H9 (cell line): ENCODE measurements around the gene NCDN. TPM values are rescaled to one million over a fixed set of nuclear protein-coding genes. Genes with fewer than 3 reads are reported as not detected.

Source experiments
- DNase-seq: peaks from one replicate; pipeline ENCODE4 v3.0.0-alpha.2; 2017
- H2AFZ ChIP-seq: one replicate; pipeline ENCODE4 v1.6.1; 2013; ENCODE audit warnings: mild to moderate bottlenecking, low read length, control low read depth, moderate library complexity
- H2AK5ac ChIP-seq: 2 replicates; pipeline ENCODE4 v1.6.1; 2013; ENCODE audit warnings: low read length, control low read depth, mixed read lengths; ENCODE audit not compliant: insufficient read length
- H2BK120ac ChIP-seq: one replicate; pipeline ENCODE4 v1.6.1; 2013; ENCODE audit warnings: low read depth, mild to moderate bottlenecking, low read length, control low read depth, inconsistent platforms; ENCODE audit not compliant: poor library complexity, severe bottlenecking
- H2BK12ac ChIP-seq: 2 replicates; pipeline ENCODE4 v1.6.1; 2013; ENCODE audit warnings: low read length, control low read depth, mixed read lengths, low read depth; ENCODE audit not compliant: insufficient read length
- H2BK15ac ChIP-seq: 2 replicates; pipeline ENCODE4 v1.6.1; 2013; ENCODE audit warnings: low read depth, low read length, control low read depth
- H2BK20ac ChIP-seq: one replicate; pipeline ENCODE4 v1.6.1; 2013; ENCODE audit warnings: low read depth, mild to moderate bottlenecking, low read length, control low read depth, inconsistent platforms; ENCODE audit not compliant: poor library complexity, severe bottlenecking
- H2BK5ac ChIP-seq: 2 replicates; pipeline ENCODE4 v1.6.1; 2013; ENCODE audit warnings: low read length, control low read depth, mixed read lengths; ENCODE audit not compliant: insufficient read length
- H3K14ac ChIP-seq: 2 replicates; pipeline ENCODE4 v1.6.1; 2013; ENCODE audit warnings: low read length, control low read depth; ENCODE audit not compliant: insufficient read depth
- H3K18ac ChIP-seq: 2 replicates; pipeline ENCODE4 v1.6.1; 2013; ENCODE audit warnings: low read depth, mild to moderate bottlenecking, mixed read lengths, low read length, control low read depth; ENCODE audit not compliant: insufficient read length
- H3K23ac ChIP-seq: 2 replicates; pipeline ENCODE4 v1.6.1; 2013; ENCODE audit warnings: low read length, control low read depth, mixed read lengths, low read depth; ENCODE audit not compliant: insufficient read length
- H3K23me2 ChIP-seq: 2 replicates; pipeline ENCODE4 v1.6.1; 2013; ENCODE audit warnings: low read depth, mild to moderate bottlenecking, mixed read lengths, low read length, control low read depth; ENCODE audit not compliant: insufficient read length, poor library complexity, severe bottlenecking
- H3K27ac ChIP-seq: 2 replicates; pipeline ENCODE4 v1.5.1; 2013; ENCODE audit warnings: low read length, control low read depth, mixed read lengths, low read depth; ENCODE audit not compliant: insufficient read length
- H3K27me3 ChIP-seq: 2 replicates; pipeline ENCODE4 v1.6.1; 2013; ENCODE audit warnings: low read length, control low read depth, inconsistent platforms; ENCODE audit not compliant: insufficient read depth
- H3K4ac ChIP-seq: 2 replicates; pipeline ENCODE4 v1.6.1; 2013; ENCODE audit warnings: low read depth, mild to moderate bottlenecking, control low read depth, inconsistent platforms, low read length, moderate library complexity
- H3K4me1 ChIP-seq: 2 replicates; pipeline ENCODE4 v1.6.1; 2013; ENCODE audit warnings: low read length, control low read depth, inconsistent platforms; ENCODE audit not compliant: insufficient read depth
- H3K4me2 ChIP-seq: 2 replicates; pipeline ENCODE4 v1.6.1; 2013; ENCODE audit warnings: low read length, control low read depth, mixed read lengths; ENCODE audit not compliant: insufficient read length, insufficient read depth
- H3K56ac ChIP-seq: 2 replicates; pipeline ENCODE4 v1.6.1; 2013; ENCODE audit warnings: low read depth, mild to moderate bottlenecking, mixed read lengths, low read length, control low read depth; ENCODE audit not compliant: insufficient read length
- H3K79me1 ChIP-seq: 2 replicates; pipeline ENCODE4 v1.6.1; 2013; ENCODE audit warnings: low read depth, mild to moderate bottlenecking, moderate library complexity, low read length, control low read depth, inconsistent platforms; ENCODE audit not compliant: insufficient read depth, poor library complexity, severe bottlenecking
- H3K79me2 ChIP-seq: 2 replicates; pipeline ENCODE4 v1.6.1; 2013; ENCODE audit warnings: low read length, control low read depth, inconsistent platforms; ENCODE audit not compliant: insufficient read depth
- H3K9ac ChIP-seq: 2 replicates; pipeline ENCODE4 v1.6.1; 2013; ENCODE audit warnings: low read length, control low read depth, mixed read lengths; ENCODE audit not compliant: insufficient read length; ENCODE audit errors: extremely low read depth
- H3K9me3 ChIP-seq: one replicate; pipeline ENCODE4 v1.6.1; 2013; ENCODE audit warnings: low read depth, low read length, inconsistent platforms; ENCODE audit not compliant: control insufficient read depth
- H3T11ph ChIP-seq: one replicate; pipeline ENCODE4 v1.6.1; 2013; ENCODE audit warnings: mild to moderate bottlenecking, low read length, control low read depth, inconsistent platforms
- H4K20me1 ChIP-seq: one replicate; pipeline ENCODE4 v1.6.1; 2013; ENCODE audit not compliant: control insufficient read depth, insufficient read length, insufficient read depth
- H4K5ac ChIP-seq: 2 replicates; pipeline ENCODE4 v1.6.1; 2013; ENCODE audit warnings: low read depth, mild to moderate bottlenecking, mixed read lengths, low read length, control low read depth; ENCODE audit not compliant: insufficient read length
- H4K8ac ChIP-seq: replicated peaks from 2 replicates; pipeline ENCODE4 v1.6.1; 2013; ENCODE audit warnings: low read length, control low read depth, mixed read lengths, low read depth; ENCODE audit not compliant: insufficient read length
- H4K91ac ChIP-seq: 2 replicates; pipeline ENCODE4 v1.6.1; 2013; ENCODE audit warnings: low read depth, mild to moderate bottlenecking, moderate library complexity, mixed read lengths, low read length, control low read depth; ENCODE audit not compliant: insufficient read length
- H3K27ac Mint-ChIP-seq, 3 experiments: 2 replicates in 2 of 3; 3 replicates in 1 of 3; pipeline ENCODE4 v1.8.0; 2020 to 2021; ENCODE audit warnings: mixed read lengths in 3 of 3, mild to moderate bottlenecking in 1 of 3, moderate library complexity in 1 of 3
- H3K27me3 Mint-ChIP-seq: 2 replicates; pipeline ENCODE4 v1.8.0; 2021; ENCODE audit warnings: low read depth, mild to moderate bottlenecking, moderate library complexity, mixed read lengths
- H3K36me3 Mint-ChIP-seq, 3 experiments: 2 replicates in 2 of 3; 3 replicates in 1 of 3; pipeline ENCODE4 v1.8.0; 2020 to 2021; ENCODE audit warnings: low read depth in 3 of 3, mixed read lengths in 3 of 3; ENCODE audit not compliant: insufficient read depth in 1 of 3
- H3K4me1 Mint-ChIP-seq, 2 experiments: 2 replicates each; pipeline ENCODE4 v1.8.0; 2020; ENCODE audit warnings: mixed read lengths in 2 of 2
- H3K4me3 Mint-ChIP-seq, 2 experiments: 2 replicates in 1 of 2; 3 replicates in 1 of 2; pipeline ENCODE4 v1.8.0; 2020 to 2021; ENCODE audit warnings: mild to moderate bottlenecking in 2 of 2, mixed read lengths in 2 of 2, moderate library complexity in 1 of 2
- H3K9me3 Mint-ChIP-seq, 2 experiments: 2 replicates in 1 of 2; 3 replicates in 1 of 2; pipeline ENCODE4 v1.8.0; 2020; ENCODE audit warnings: mild to moderate bottlenecking in 2 of 2, mixed read lengths in 2 of 2, moderate library complexity in 1 of 2
- CTCF ChIP-seq: fragments of 200-600 bp; sonication (generic); conservative IDR thresholded peaks from 3 replicates; pipeline ENCODE4 v1.8.0; 2021; ENCODE audit warnings: antibody characterized with exemption, mild to moderate bottlenecking
- WGBS: extraction: QIAGEN DNeasy Blood & Tissue Kit; methylation state at CpG from one replicate; pipeline ENCODE4 v1.1.7; 2013; ENCODE audit warnings: missing lambda C conversion rate, low lambda C conversion rate, mixed read lengths; ENCODE audit not compliant: insufficient read length; ENCODE audit errors: extremely low coverage; 5-methylcytosine and 5-hydroxymethylcytosine counted together
- total RNA-seq: library from RNA; stranded (reverse); gene quantifications from 2 replicates; pipeline ENCODE4 v1.2.1, GENCODE V29; 2021

NCDN gene
- total RNA-seq, 1 experiment from 2014 or later, result 44.2 TPM

GRCh38 chr1:35568975-35569395 is 11.4 kb downstream of the NCDN start:
- no peaks in the 10 kb centered on the region; a peak in 1 of 5 replicates for H3K9me3 Mint-ChIP-seq
- H3K79me2 ChIP-seq, result no peaks in the 10 kb centered on the region
- no peak overlapping the region for H4K91ac ChIP-seq
- peaks cover 9% of the 10 kb centered on the region for H3K23me2 ChIP-seq
- H3K36me3 Mint-ChIP-seq, result peaks cover 6 to 23% (median 19%) of the 10 kb centered on the region in 3 experiments
- no peak overlapping the region for H3K18ac ChIP-seq
- no peaks in the 10 kb centered on the region for H4K20me1 ChIP-seq
- no peak overlapping the region for H2BK5ac ChIP-seq
- H3T11ph ChIP-seq, result no peak overlapping the region
- no peak overlapping the region for H4K5ac ChIP-seq
- no peaks in the 10 kb centered on the region for H3K9me3 ChIP-seq
- H3K27me3 Mint-ChIP-seq, result peaks cover 58% of the 10 kb centered on the region
- no peak overlapping the region for H3K27ac ChIP-seq
- H2BK15ac ChIP-seq, result no peak overlapping the region
- H2AK5ac ChIP-seq, result no peak overlapping the region
- H3K23ac ChIP-seq, result no peak overlapping the region
- no peak overlapping the region for H2BK12ac ChIP-seq
- no peak overlapping the region for H2BK120ac ChIP-seq
- H3K4ac ChIP-seq, result no peak overlapping the region
- WGBS, result no CpG with 5 or more reads among the region's 4 CpGs
- DNase-seq, result peak; percentile 71
- H2AFZ ChIP-seq, result no peak overlapping the region
- H3K4me3 Mint-ChIP-seq, result no peak overlapping the region
- no peak overlapping the region for H3K14ac ChIP-seq
- no peak overlapping the region for H3K4me2 ChIP-seq
- H3K9ac ChIP-seq, result no peak overlapping the region
- peaks cover 12 to 14% of the 10 kb centered on the region in 2 experiments for H3K4me1 Mint-ChIP-seq
- no peak overlapping the region for H4K8ac ChIP-seq
- H3K56ac ChIP-seq, result no peak overlapping the region
- H2BK20ac ChIP-seq, result no peak overlapping the region
- TF ChIP-seq CTCF, result peak; percentile 94
- no peak overlapping the region for H3K27ac Mint-ChIP-seq
- no peaks in the 10 kb centered on the region for H3K4me1 ChIP-seq
- peaks cover 33% of the 10 kb centered on the region for H3K27me3 ChIP-seq
- H3K79me1 ChIP-seq, result no peaks in the 10 kb centered on the region
